HepG2 (cell line): ENCODE results near the gene CBL. TPM values are rescaled to one million over a fixed set of nuclear protein-coding genes. Genes with fewer than 3 reads are reported as not detected.

Experiments used
- ATAC-seq: fragments of 200-7000 bp; cut with Tn5 transposase; 3 replicates; pipeline ENCODE4 v1.9.1; 2020; ENCODE audit warnings: mild to moderate bottlenecking, moderate library complexity
- BruUV-seq: library from RNA; stranded (reverse); fragments of 400-500 nt; replicated peaks from 2 replicates; lab custom pipeline; 2021; lab: Mats Ljungman, UMichigan
- CTCF ChIA-PET: fragments of 300-600 bp; formaldehyde crosslinking; extraction: SDS; loops from one replicate; lab custom pipeline; 2021; ENCODE audit warnings: low total read pairs, inconsistent platforms, low intra/inter-chr PET ratio; lab: Yijun Ruan, JAX
- POLR2A ChIA-PET: fragments of 350-600 bp; sonication (Branson Sonifier 250); formaldehyde crosslinking; loops from one replicate; lab custom pipeline; 2020; ENCODE audit warnings: antibody characterized with exemption, inconsistent platforms; lab: Yijun Ruan, JAX
- DNase-seq: peaks from one replicate; pipeline ENCODE4 v3.0.0-alpha.2; 2015; ENCODE audit warnings: low spot score
- FAIRE-seq: peaks from 3 replicates; lab custom pipeline; 2011; peaks lifted over from hg19 to GRCh38; lab: Jason Lieb, UNC
- H2AFZ ChIP-seq: one replicate; pipeline ENCODE4 v1.6.1; 2011; ENCODE audit warnings: low read length, inconsistent platforms
- H3K27ac ChIP-seq: fragments of 300-600 bp; 3 replicates; pipeline ENCODE4 v1.8.0; 2011; ENCODE audit warnings: mixed run types, mild to moderate bottlenecking, mixed read lengths, low read length, inconsistent platforms; ENCODE audit not compliant: insufficient read depth; ENCODE audit errors: extremely low read length
- H3K27me3 ChIP-seq, 2 experiments: fragments of 200-600 bp in 1 of 2; 2 replicates in 1 of 2; 3 replicates in 1 of 2; pipeline versions ENCODE4 v1.6.0 to v1.8.0; 2011; ENCODE audit warnings: low read length in 2 of 2, mild to moderate bottlenecking in 2 of 2, moderate library complexity in 2 of 2, inconsistent platforms in 1 of 2; ENCODE audit not compliant: insufficient read depth in 2 of 2, control insufficient read depth in 1 of 2
- H3K36me3 ChIP-seq, 2 experiments: fragments of 200-600 bp in 1 of 2; replicated peaks in 1 of 2; 2 replicates in 1 of 2; 3 replicates in 1 of 2; pipeline versions ENCODE4 v1.5.1 to v1.8.0; 2011; ENCODE audit warnings: low read length in 2 of 2, inconsistent platforms in 1 of 2; ENCODE audit not compliant: insufficient read depth in 2 of 2, control insufficient read depth in 1 of 2
- H3K4me1 ChIP-seq: 2 replicates; pipeline ENCODE4 v1.5.1; 2012; ENCODE audit warnings: low read length, inconsistent platforms; ENCODE audit not compliant: insufficient read depth
- H3K4me2 ChIP-seq: 2 replicates; pipeline ENCODE4 v1.6.0; 2011; ENCODE audit warnings: low read depth, low read length, inconsistent platforms
- H3K4me3 ChIP-seq, 3 experiments: fragments of 200-600 bp in 1 of 3; sonication (generic), shearing (Covaris generic) in 1 of 3; replicated peaks in 1 of 3; 2 replicates each; pipeline ENCODE4 v1.5.1; 2011 to 2016; ENCODE audit warnings: low read length in 3 of 3, inconsistent platforms in 2 of 3, low read depth in 2 of 3, mild to moderate bottlenecking in 2 of 3, control low read depth in 1 of 3, mixed read lengths in 1 of 3; ENCODE audit not compliant: insufficient read depth in 1 of 3
- H3K79me2 ChIP-seq: one replicate; pipeline ENCODE4 v1.6.1; 2011; ENCODE audit warnings: low read length, inconsistent platforms; ENCODE audit not compliant: insufficient read depth
- H3K9ac ChIP-seq: 2 replicates; pipeline ENCODE4 v1.6.0; 2011; ENCODE audit warnings: mild to moderate bottlenecking, low read depth, low read length, inconsistent platforms; ENCODE audit not compliant: insufficient read depth
- H3K9me3 ChIP-seq: 2 replicates; pipeline ENCODE4 v1.5.1; 2012; ENCODE audit warnings: mild to moderate bottlenecking, low read length
- H4K20me1 ChIP-seq: 2 replicates; pipeline ENCODE4 v1.6.0; 2011; ENCODE audit warnings: inconsistent platforms, mild to moderate bottlenecking, low read length, moderate library complexity; ENCODE audit not compliant: insufficient read depth
- FOXJ3 ChIP-seq: sonication (generic); formaldehyde crosslinking; IDR thresholded peaks from 2 replicates; pipeline ENCODE4 v1.4.0; 2020; ENCODE audit warnings: missing genetic modification reagents, mild to moderate bottlenecking, borderline replicate concordance
- HOXA7 ChIP-seq: sonication (generic); formaldehyde crosslinking; IDR thresholded peaks from 2 replicates; pipeline ENCODE4 v1.8.1; 2022; ENCODE audit warnings: mild to moderate bottlenecking, missing genetic modification reagents, moderate library complexity
- NFIC ChIP-seq: IDR thresholded peaks from 2 replicates; pipeline ENCODE4 v1.6.1; 2012; ENCODE audit warnings: mild to moderate bottlenecking, low read length, inconsistent platforms
- NKX3-1 ChIP-seq: sonication (generic); formaldehyde crosslinking; IDR thresholded peaks from 2 replicates; pipeline ENCODE4 v1.5.0; 2020; ENCODE audit warnings: missing genetic modification reagents
- PCBP2 ChIP-seq: fragments of 200-400 bp; formaldehyde crosslinking; optimal IDR thresholded peaks from 2 replicates; pipeline ENCODE3; 2018; ENCODE audit warnings: low read length, low read depth; ENCODE audit not compliant: poor library complexity, severe bottlenecking
- PHF21A ChIP-seq: sonication (generic); formaldehyde crosslinking; IDR thresholded peaks from 2 replicates; pipeline ENCODE4 v1.5.0; 2020; ENCODE audit warnings: mild to moderate bottlenecking, missing genetic modification reagents
- SPEN ChIP-seq: sonication (generic); formaldehyde crosslinking; IDR thresholded peaks from 2 replicates; pipeline ENCODE4 v1.5.1; 2020; ENCODE audit warnings: low read depth, mild to moderate bottlenecking, missing genetic modification reagents
- ZFP36 ChIP-seq: fragments of 150-350 bp; IDR thresholded peaks from 2 replicates; pipeline ENCODE4 v1.6.1; 2018; ENCODE audit warnings: borderline replicate concordance, low read length, low read depth; ENCODE audit not compliant: partially characterized antibody
- ZNF296 ChIP-seq: sonication (generic); formaldehyde crosslinking; conservative IDR thresholded peaks from 2 replicates; pipeline ENCODE4 v1.5.0; 2020; ENCODE audit warnings: mild to moderate bottlenecking, missing genetic modification reagents
- ZNF530 ChIP-seq: sonication (generic); formaldehyde crosslinking; IDR thresholded peaks from 2 replicates; pipeline ENCODE4 v1.5.0; 2020; ENCODE audit warnings: low read depth, mild to moderate bottlenecking, missing genetic modification reagents
- ZNF746 ChIP-seq: sonication (generic); formaldehyde crosslinking; IDR thresholded peaks from 2 replicates; pipeline ENCODE4 v1.8.0; 2022; ENCODE audit warnings: mild to moderate bottlenecking, missing genetic modification reagents
- ZNF773 ChIP-seq: sonication (generic); formaldehyde crosslinking; IDR thresholded peaks from 2 replicates; pipeline ENCODE4 v1.4.0; 2020; ENCODE audit warnings: missing genetic modification reagents, borderline replicate concordance
- WGBS: methylation state at CpG from one replicate; pipeline ENCODE4 v1.1.6; 2017; ENCODE audit warnings: low lambda C conversion rate; 5-methylcytosine and 5-hydroxymethylcytosine counted together
- in situ Hi-C: cut with HindIII; loops from 2 replicates; pipeline ENCODE4 v1.10.0; 2017; ENCODE audit warnings: low pct_unique_long_range_greater_than_20kb; ENCODE audit not compliant: extremely low pct_ligation_motif_present
- intact Hi-C: fragments of 100-400 bp; cut with micrococcal nuclease; formaldehyde crosslinking; loops from one replicate; pipeline ENCODE4 v1.10.0; 2022; ENCODE audit not compliant: unreplicated experiment
- polyA plus RNA-seq, 8 experiments: library from polyadenylated mRNA; depleted of rRNA in 3 of 8; stranded (reverse) in 7 of 8; unstranded in 1 of 8; fragments of >200 nt; fragmentation: Illumina TruSeq in 4 of 8; extraction: Trizol in 4 of 8; gene quantifications; 2 replicates each; pipeline versions ENCODE4 v1.2.1 to v1.2.3, GENCODE V29; 2011 to 2016; ENCODE audit warnings: low read depth in 4 of 8, missing spikeins in 1 of 8, mixed read lengths in 1 of 8; ENCODE audit not compliant: insufficient read depth in 1 of 8
- total RNA-seq, 5 experiments: library from RNA; depleted of rRNA; stranded (reverse); fragments of >200 nt; fragmentation: Illumina TruSeq; extraction: Trizol; gene quantifications; 2 replicates each; pipeline ENCODE4 v1.2.3, GENCODE V29; 2016; ENCODE audit warnings: low read depth in 1 of 5
- TF ChIP-seq, protein P1 (sequence below): sonication (generic); formaldehyde crosslinking; conservative IDR thresholded peaks from 2 replicates; pipeline ENCODE4 v1.8.0; 2022; ENCODE audit warnings: missing genetic modification reagents
- TF ChIP-seq, protein P2 (sequence below), 2 experiments: sonication (generic) in 1 of 2; formaldehyde crosslinking in 1 of 2; IDR thresholded peaks; 2 replicates each; pipeline versions ENCODE4 v1.5.1 to v1.6.1; 2011 to 2020; ENCODE audit warnings: borderline replicate concordance in 1 of 2, low read depth in 1 of 2, low read length in 1 of 2, mild to moderate bottlenecking in 1 of 2, missing genetic modification reagents in 1 of 2, moderate library complexity in 1 of 2
- TF ChIP-seq, protein P3 (sequence below): sonication (generic); formaldehyde crosslinking; IDR thresholded peaks from 2 replicates; pipeline ENCODE4 v1.4.0; 2020; ENCODE audit warnings: missing genetic modification reagents

The CBL gene
- total and polyA plus RNA-seq, 2 of the 13 experiments (the other 11 are each of a cell fraction or from before 2014, with no cell fraction given), result 6.6 to 7.4 TPM

DNA sequence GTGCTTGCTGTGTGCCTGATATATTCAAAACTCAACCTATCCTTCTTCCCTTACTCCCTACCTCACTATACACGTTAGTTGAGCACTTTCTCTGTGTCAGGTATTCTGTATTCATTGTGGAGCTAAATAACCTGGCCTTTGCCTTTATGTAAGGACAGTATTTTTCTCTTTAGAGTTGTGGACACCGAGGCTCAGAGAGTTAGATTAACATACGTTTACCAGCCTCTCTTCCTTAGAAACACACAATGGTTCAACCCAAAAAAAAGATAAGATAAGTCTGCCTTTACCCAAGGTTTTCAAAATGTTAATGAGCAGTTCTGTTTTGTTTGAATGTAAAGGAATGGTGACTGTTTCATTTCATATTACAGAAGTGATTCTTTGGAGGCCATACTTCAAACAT, 45.0 kb downstream of the CBL start:
- no peak overlapping the region for H3K4me3 ChIP-seq
- no peak overlapping the region for H3K9ac ChIP-seq
- DNase-seq (no peak), ATAC-seq (no peak), FAIRE-seq (no peak)
- H3K4me1 ChIP-seq, result no peaks in the 10 kb centered on the region
- ChIA-PET CTCF (no interaction called here), POLR2A (no interaction called here)
- intact Hi-C loops (no loop called here), in situ Hi-C loops (no loop called here)
- H3K27ac ChIP-seq, result no peak overlapping the region
- WGBS, result 89% methylated on average over 3 of the region's 3 CpGs
- no peaks in the 10 kb centered on the region for H3K27me3 ChIP-seq
- H3K36me3 ChIP-seq, result no peaks in the 10 kb centered on the region
- H4K20me1 ChIP-seq, result no peaks in the 10 kb centered on the region
- BruUV-seq, result no TSS peak
- H3K9me3 ChIP-seq, result no peaks in the 10 kb centered on the region
- no peak overlapping the region for H2AFZ ChIP-seq
- no peaks in the 10 kb centered on the region for H3K79me2 ChIP-seq
- H3K4me2 ChIP-seq, result no peak overlapping the region
- no peak for TF ChIP-seq PCBP2
- no peak for TF ChIP-seq ZNF296
- TF ChIP-seq, protein P1, sequence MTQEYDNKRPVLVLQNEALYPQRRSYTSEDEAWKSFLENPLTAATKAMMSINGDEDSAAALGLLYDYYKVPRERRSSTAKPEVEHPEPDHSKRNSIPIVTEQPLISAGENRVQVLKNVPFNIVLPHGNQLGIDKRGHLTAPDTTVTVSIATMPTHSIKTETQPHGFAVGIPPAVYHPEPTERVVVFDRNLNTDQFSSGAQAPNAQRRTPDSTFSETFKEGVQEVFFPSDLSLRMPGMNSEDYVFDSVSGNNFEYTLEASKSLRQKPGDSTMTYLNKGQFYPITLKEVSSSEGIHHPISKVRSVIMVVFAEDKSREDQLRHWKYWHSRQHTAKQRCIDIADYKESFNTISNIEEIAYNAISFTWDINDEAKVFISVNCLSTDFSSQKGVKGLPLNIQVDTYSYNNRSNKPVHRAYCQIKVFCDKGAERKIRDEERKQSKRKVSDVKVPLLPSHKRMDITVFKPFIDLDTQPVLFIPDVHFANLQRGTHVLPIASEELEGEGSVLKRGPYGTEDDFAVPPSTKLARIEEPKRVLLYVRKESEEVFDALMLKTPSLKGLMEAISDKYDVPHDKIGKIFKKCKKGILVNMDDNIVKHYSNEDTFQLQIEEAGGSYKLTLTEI (CRISPR knock-in tag), result no peak
- no peak for TF ChIP-seq HOXA7 (CRISPR knock-in tag)
- TF ChIP-seq SPEN (CRISPR knock-in tag), result no peak
- TF ChIP-seq FOXJ3 (CRISPR knock-in tag), result no peak
- TF ChIP-seq, protein P2, sequence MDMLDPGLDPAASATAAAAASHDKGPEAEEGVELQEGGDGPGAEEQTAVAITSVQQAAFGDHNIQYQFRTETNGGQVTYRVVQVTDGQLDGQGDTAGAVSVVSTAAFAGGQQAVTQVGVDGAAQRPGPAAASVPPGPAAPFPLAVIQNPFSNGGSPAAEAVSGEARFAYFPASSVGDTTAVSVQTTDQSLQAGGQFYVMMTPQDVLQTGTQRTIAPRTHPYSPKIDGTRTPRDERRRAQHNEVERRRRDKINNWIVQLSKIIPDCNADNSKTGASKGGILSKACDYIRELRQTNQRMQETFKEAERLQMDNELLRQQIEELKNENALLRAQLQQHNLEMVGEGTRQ (IDR thresholded peaks at IDR 0.05; ENCODE audit: low read depth, low read length), result no peak
- TF ChIP-seq, protein P2 (CRISPR knock-in tag; IDR thresholded peaks at IDR 0.05; ENCODE audit: borderline replicate concordance), result no peak
- no peak for TF ChIP-seq ZNF746 (CRISPR knock-in tag)
- no peak for TF ChIP-seq ZFP36
- TF ChIP-seq ZNF773 (CRISPR knock-in tag), result no peak
- TF ChIP-seq NKX3-1 (CRISPR knock-in tag), result no peak
- no peak for TF ChIP-seq ZNF530 (CRISPR knock-in tag)
- TF ChIP-seq PHF21A (CRISPR knock-in tag), result no peak
- no peak for TF ChIP-seq NFIC
- TF ChIP-seq, protein P3, sequence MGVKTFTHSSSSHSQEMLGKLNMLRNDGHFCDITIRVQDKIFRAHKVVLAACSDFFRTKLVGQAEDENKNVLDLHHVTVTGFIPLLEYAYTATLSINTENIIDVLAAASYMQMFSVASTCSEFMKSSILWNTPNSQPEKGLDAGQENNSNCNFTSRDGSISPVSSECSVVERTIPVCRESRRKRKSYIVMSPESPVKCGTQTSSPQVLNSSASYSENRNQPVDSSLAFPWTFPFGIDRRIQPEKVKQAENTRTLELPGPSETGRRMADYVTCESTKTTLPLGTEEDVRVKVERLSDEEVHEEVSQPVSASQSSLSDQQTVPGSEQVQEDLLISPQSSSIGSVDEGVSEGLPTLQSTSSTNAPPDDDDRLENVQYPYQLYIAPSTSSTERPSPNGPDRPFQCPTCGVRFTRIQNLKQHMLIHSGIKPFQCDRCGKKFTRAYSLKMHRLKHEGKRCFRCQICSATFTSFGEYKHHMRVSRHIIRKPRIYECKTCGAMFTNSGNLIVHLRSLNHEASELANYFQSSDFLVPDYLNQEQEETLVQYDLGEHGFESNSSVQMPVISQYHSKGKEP, result no peak
